Measurements from ENCODE around the gene ATP1A4.

The ATP1A4 gene

DNA sequence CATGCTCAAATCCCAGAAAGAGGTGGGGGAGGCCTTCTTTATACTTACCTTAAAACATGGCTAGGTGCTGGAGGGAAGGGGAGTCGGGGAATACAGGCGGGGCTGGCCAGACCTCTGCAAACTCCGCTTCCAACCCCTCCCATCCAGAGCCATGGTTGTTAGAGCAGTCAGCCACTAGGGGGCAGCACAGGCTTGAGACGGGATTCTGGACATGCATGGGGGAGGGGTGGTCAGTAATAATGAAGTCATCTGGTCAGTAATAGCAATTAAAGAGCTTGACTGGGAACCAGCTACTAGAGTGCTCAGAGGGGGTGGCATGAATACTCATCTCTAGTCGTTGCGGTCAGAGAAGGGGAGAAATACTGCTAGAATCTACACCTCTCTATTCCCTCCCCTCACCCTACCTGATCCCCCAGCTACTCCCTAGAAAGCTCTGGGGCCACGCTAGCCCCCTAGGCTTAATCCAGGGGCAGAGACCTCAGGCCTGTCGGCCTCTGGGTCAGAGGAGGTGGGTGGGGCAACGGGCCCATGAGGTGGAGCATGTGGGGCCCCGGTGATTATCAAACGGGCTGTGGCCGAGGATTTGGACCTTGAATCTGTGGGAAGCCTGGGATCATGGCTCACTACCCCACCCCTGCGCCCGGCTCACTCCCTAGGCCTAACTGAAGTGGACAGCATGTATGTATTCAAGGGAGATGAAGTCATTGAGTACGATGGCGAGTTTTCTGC, 41.9 kb downstream of the ATP1A4 start:
- no peaks in the 10 kb centered on the region for H3K9me3 ChIP-seq (ENCODE audit: low read depth, low read length)
- DNase-seq (ENCODE audit: low read depth, low spot score) = peak; percentile 16
- H3K9ac ChIP-seq (ENCODE audit: insufficient read length) = no peak overlapping the region
- no peak overlapping the region for H3K27ac ChIP-seq
- TF ChIP-seq POLR2AphosphoS5 (IDR thresholded peaks at IDR 0.05; ENCODE audit: borderline replicate concordance, low read depth, low read length) = no peak
- TF ChIP-seq EZH2 (IDR thresholded peaks at IDR 0.05) = no peak
- no peak for TF ChIP-seq FOXP2 (optimal IDR thresholded peaks at IDR 0.05; ENCODE audit: control extremely low read depth, extremely low read length, insufficient read depth)
- H3K36me3 ChIP-seq (ENCODE audit: insufficient read depth, low read length) = no peaks in the 10 kb centered on the region
- H3K4me3 ChIP-seq = no peak overlapping the region

DNA sequence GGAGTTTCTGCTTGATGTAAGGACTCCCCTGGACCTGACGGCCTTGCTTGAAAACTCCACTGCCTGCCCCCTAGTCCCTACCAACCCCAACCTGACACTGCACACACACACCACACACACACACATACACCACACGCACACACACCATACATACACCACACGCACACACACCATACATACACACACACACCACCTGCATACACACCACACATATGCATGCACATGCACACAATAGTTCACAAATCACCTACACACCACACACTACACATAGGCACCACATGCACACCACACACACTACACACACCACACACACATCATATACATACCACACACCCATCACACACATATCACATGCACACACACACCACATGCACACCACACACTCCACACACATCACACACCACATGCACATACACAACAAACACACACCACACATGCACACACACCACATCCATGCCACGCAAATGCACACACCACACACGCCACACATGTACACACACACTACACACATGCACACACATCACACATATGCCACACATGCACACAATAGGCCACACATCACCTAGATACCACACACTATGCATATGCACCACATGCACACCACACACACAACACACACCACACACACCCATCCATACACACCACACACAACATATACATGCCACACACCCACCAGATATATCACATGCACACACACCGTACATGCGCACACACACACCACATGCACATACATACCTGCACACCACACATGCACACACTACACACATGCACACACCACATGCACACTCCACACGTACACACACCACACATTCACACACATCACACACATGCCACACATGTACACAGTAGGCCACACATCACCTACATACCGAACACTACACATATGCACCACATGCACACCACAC, 42.7 kb downstream of the ATP1A4 start:
- no peak for DNase-seq (ENCODE audit: low read depth, low spot score)
- Histone ChIP-seq H3K9ac (ENCODE audit: insufficient read length) (no peak overlapping the region), H3K4me3 (no peak overlapping the region), H3K36me3 (ENCODE audit: insufficient read depth, low read length) (no peaks in the 10 kb centered on the region), H3K27ac (no peak overlapping the region), H3K9me3 (ENCODE audit: low read depth, low read length) (no peaks in the 10 kb centered on the region)
- TF ChIP-seq FOXP2 (optimal IDR thresholded peaks at IDR 0.05; ENCODE audit: control extremely low read depth, extremely low read length, insufficient read depth) (no peak), EZH2 (IDR thresholded peaks at IDR 0.05) (no peak), POLR2AphosphoS5 (IDR thresholded peaks at IDR 0.05; ENCODE audit: borderline replicate concordance, low read depth, low read length) (no peak)

DNA sequence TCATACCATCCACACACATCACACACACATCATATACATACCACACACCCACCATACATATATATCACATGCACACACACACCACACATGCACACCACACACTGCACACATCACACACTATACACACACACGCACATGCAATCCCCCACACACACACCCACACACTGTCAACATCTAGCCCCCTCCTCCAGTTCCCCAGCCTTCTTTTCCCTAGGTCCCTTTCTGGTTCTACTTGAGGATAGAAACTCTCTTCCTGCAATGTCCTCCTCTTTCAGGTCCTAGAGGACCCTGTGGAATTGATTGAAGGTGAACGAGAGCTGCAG, 43.3 kb downstream of the ATP1A4 start:
- no peak overlapping the region for H3K4me3 ChIP-seq
- no peaks in the 10 kb centered on the region for H3K9me3 ChIP-seq (ENCODE audit: low read depth, low read length)
- H3K9ac ChIP-seq (ENCODE audit: insufficient read length) = no peak overlapping the region
- H3K27ac ChIP-seq = no peak overlapping the region
- H3K36me3 ChIP-seq (ENCODE audit: insufficient read depth, low read length) = no peaks in the 10 kb centered on the region
- no peak for DNase-seq (ENCODE audit: low read depth, low spot score)
- TF ChIP-seq POLR2AphosphoS5 (IDR thresholded peaks at IDR 0.05; ENCODE audit: borderline replicate concordance, low read depth, low read length) (no peak), FOXP2 (optimal IDR thresholded peaks at IDR 0.05; ENCODE audit: control extremely low read depth, extremely low read length, insufficient read depth) (no peak), EZH2 (IDR thresholded peaks at IDR 0.05) (no peak)

DNA sequence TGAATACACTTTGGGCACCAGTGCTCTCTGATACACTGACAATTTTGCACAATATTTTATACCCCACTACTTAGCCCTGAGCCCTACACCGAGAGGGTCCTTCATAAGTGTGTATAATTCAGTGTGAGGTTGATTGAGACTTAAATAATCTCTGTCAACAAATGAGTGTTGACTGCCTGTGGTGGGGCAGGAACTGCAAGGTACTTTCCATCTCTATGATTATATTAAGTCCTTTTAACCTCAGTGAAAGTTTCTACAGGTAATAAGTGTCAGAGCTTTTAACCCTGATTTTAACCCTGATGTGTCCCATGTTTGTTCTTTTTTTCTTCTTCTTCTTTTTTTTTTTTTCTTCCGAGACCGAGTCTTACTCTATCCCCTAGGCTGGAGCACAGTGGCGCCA, 44.7 kb downstream of the ATP1A4 start:
- DNase-seq (ENCODE audit: low read depth, low spot score) = no peak
- TF ChIP-seq EZH2 (IDR thresholded peaks at IDR 0.05) (no peak), FOXP2 (optimal IDR thresholded peaks at IDR 0.05; ENCODE audit: control extremely low read depth, extremely low read length, insufficient read depth) (no peak), POLR2AphosphoS5 (IDR thresholded peaks at IDR 0.05; ENCODE audit: borderline replicate concordance, low read depth, low read length) (no peak)
- Histone ChIP-seq H3K9me3 (ENCODE audit: low read depth, low read length) (no peaks in the 10 kb centered on the region), H3K9ac (ENCODE audit: insufficient read length) (no peak overlapping the region), H3K36me3 (ENCODE audit: insufficient read depth, low read length) (no peaks in the 10 kb centered on the region), H3K4me3 (no peak overlapping the region), H3K27ac (no peak overlapping the region)

GRCh38 chr1:160197231-160197630, 45.8 kb downstream of the ATP1A4 start:
- H3K27ac ChIP-seq = no peak overlapping the region
- H3K36me3 ChIP-seq (ENCODE audit: insufficient read depth, low read length) = no peaks in the 10 kb centered on the region
- H3K4me3 ChIP-seq = no peak overlapping the region
- H3K9ac ChIP-seq (ENCODE audit: insufficient read length) = no peak overlapping the region
- no peak for DNase-seq (ENCODE audit: low read depth, low spot score)
- no peaks in the 10 kb centered on the region for H3K9me3 ChIP-seq (ENCODE audit: low read depth, low read length)
- TF ChIP-seq FOXP2 (optimal IDR thresholded peaks at IDR 0.05; ENCODE audit: control extremely low read depth, extremely low read length, insufficient read depth) = no peak
- no peak for TF ChIP-seq POLR2AphosphoS5 (IDR thresholded peaks at IDR 0.05; ENCODE audit: borderline replicate concordance, low read depth, low read length)

GRCh38 chr1:160200786-160201185, 49.4 kb downstream of the ATP1A4 start:
- Histone ChIP-seq H3K27ac (no peak overlapping the region), H3K4me3 (no peak overlapping the region), H3K9me3 (ENCODE audit: low read depth, low read length) (no peaks in the 10 kb centered on the region), H3K9ac (ENCODE audit: insufficient read length) (no peak overlapping the region), H3K36me3 (ENCODE audit: insufficient read depth, low read length) (no peaks in the 10 kb centered on the region)
- no peak for DNase-seq (ENCODE audit: low read depth, low spot score)
- TF ChIP-seq POLR2AphosphoS5 (IDR thresholded peaks at IDR 0.05; ENCODE audit: borderline replicate concordance, low read depth, low read length) = no peak
- TF ChIP-seq FOXP2 (optimal IDR thresholded peaks at IDR 0.05; ENCODE audit: control extremely low read depth, extremely low read length, insufficient read depth) = no peak
- TF ChIP-seq EZH2 (IDR thresholded peaks at IDR 0.05) = no peak

GRCh38 chr1:160204526-160205241, 53.3 kb downstream of the ATP1A4 start:
- Histone ChIP-seq H3K36me3 (ENCODE audit: insufficient read depth, low read length) (no peaks in the 10 kb centered on the region), H3K4me3 (peak overlapping the region; percentile 94), H3K9me3 (ENCODE audit: low read depth, low read length) (no peaks in the 10 kb centered on the region), H3K27ac (no peak overlapping the region), H3K9ac (ENCODE audit: insufficient read length) (no peak overlapping the region)
- TF ChIP-seq EZH2 (IDR thresholded peaks at IDR 0.05) = no peak
- no peak for TF ChIP-seq FOXP2 (optimal IDR thresholded peaks at IDR 0.05; ENCODE audit: control extremely low read depth, extremely low read length, insufficient read depth)
- TF ChIP-seq POLR2AphosphoS5 (IDR thresholded peaks at IDR 0.05; ENCODE audit: borderline replicate concordance, low read depth, low read length) = no peak
- no peak for DNase-seq (ENCODE audit: low read depth, low spot score)
